Ovary (tissue), 9 donors: ENCODE data around the gene BID. TPM values are rescaled to one million over a fixed set of nuclear protein-coding genes. Genes with fewer than 3 reads are reported as not detected.

Experiments
- DNase-seq, 5 donors: peaks; one replicate each; pipeline ENCODE4 v3.0.0-alpha.2; 2019 to 2020
- H3K27ac ChIP-seq, 2 donors: fragments of 200-600 bp; one replicate each; pipeline versions ENCODE4 v1.5.1 to v1.8.0; 2019 to 2022
- H3K27me3 ChIP-seq: fragments of 200-600 bp; one replicate; pipeline ENCODE4 v1.8.0; 2022
- H3K36me3 ChIP-seq: fragments of 200-600 bp; sonication (generic); one replicate; pipeline ENCODE4 v1.5.1; 2019
- H3K4me1 ChIP-seq: one replicate; pipeline ENCODE4 v1.8.1; 2013; ENCODE audit warnings: mild to moderate bottlenecking, moderate library complexity; ENCODE audit not compliant: insufficient read depth
- H3K4me3 ChIP-seq: fragments of 200-600 bp; sonication (generic); one replicate; pipeline ENCODE4 v1.5.1; 2017
- H3K9me3 ChIP-seq, 2 donors: fragments of 200-600 bp in 1 of 2; sonication (generic) in 1 of 2; one replicate each; pipeline versions ENCODE4 v1.5.1 to v1.8.1; 2013 to 2019; ENCODE audit warnings: mild to moderate bottlenecking in 1 of 2, moderate library complexity in 1 of 2
- CTCF ChIP-seq, 3 donors: fragments of 450-650 bp in 2 of 3; fragments of 200-600 bp in 1 of 3; IDR thresholded peaks; one replicate each; pipeline versions ENCODE4 v1.5.1 to v1.8.0; 2016 to 2022; ENCODE audit warnings: antibody characterized with exemption in 3 of 3, mild to moderate bottlenecking in 1 of 3
- EP300 ChIP-seq: sonication (generic); formaldehyde crosslinking; IDR thresholded peaks from one replicate; pipeline ENCODE4 v1.6.1; 2017; ENCODE audit warnings: antibody characterized with exemption
- POLR2A ChIP-seq: fragments of 450-650 bp; IDR thresholded peaks from one replicate; pipeline ENCODE4 v1.6.1; 2017; ENCODE audit warnings: antibody characterized with exemption, mild to moderate bottlenecking, moderate library complexity
- WGBS, 3 donors: extraction: QIAGEN DNeasy Blood & Tissue Kit in 1 of 3; methylation state at CpG; one replicate each; pipeline versions ENCODE4 v1.1.5 to v1.1.7; 2013 to 2017; 5-methylcytosine and 5-hydroxymethylcytosine counted together
- intact Hi-C, 4 donors: fragments of 100-400 bp; cut with DNase I; formaldehyde crosslinking; loops; one replicate each; pipeline versions ENCODE4 v1.11.0 to v1.15.1; 2022 to 2023
- polyA plus RNA-seq, 2 donors: library from polyadenylated mRNA; stranded (reverse); fragments of 200-250 nt in 1 of 2; fragments of 350-450 nt in 1 of 2; fragmentation: Illumina TruSeq in 1 of 2; extraction: RNeasy Lipid Tissue Mini Kit (QIAGEN cat#74804) in 1 of 2; gene quantifications; one replicate each; pipeline ENCODE4 v1.2.3, GENCODE V29; 2013 to 2014
- total RNA-seq, 7 donors: library from RNA; depleted of rRNA in 2 of 7; stranded (reverse); fragments of >200 nt in 2 of 7; fragmentation: NEBNext Ultra II Directional in 3 of 7; extraction: Animal tissue kit (Norgen Biotek cat#: 25700) in 3 of 7; gene quantifications; one replicate each; pipeline versions ENCODE4 v1.1.0 to v1.2.4, GENCODE V29; 2016 to 2023
- donor health status: DM: no; HTN: no; CAD: no; lungs with moderate emphysema.
- donor health status: DM: no; HTN: no; CAD: no.
- donor health status: Bipolar disorder and iron deficiency.
- donor health status: DM: yes; HTN: yes; CAD: no.
- donor health status: DM: no; HTN: no; CAD: no.
- donor health status: DM: yes; HTN: yes; CAD: no.

The BID gene
- total and polyA plus RNA-seq, 9 donors, result 3.2 to 13.8 (median 6.1) TPM

GRCh38 chr22:17814084-17814483 lies 39.8 kb upstream of the BID start:
- Histone ChIP-seq H3K9me3 (no peaks in the 10 kb centered on the region), H3K36me3 (no peaks in the 10 kb centered on the region), H3K4me3 (no peak overlapping the region), H3K27ac (no peak overlapping the region), H3K4me1 (no peaks in the 10 kb centered on the region), H3K27me3 (no peaks in the 10 kb centered on the region)
- no peak for TF ChIP-seq EP300
- intact Hi-C loops, result no loop called here
- no peak for DNase-seq
- 82 to 86% (median 84%) methylated on average over 6 of the region's 6 CpGs for WGBS, 3 donors

DNA sequence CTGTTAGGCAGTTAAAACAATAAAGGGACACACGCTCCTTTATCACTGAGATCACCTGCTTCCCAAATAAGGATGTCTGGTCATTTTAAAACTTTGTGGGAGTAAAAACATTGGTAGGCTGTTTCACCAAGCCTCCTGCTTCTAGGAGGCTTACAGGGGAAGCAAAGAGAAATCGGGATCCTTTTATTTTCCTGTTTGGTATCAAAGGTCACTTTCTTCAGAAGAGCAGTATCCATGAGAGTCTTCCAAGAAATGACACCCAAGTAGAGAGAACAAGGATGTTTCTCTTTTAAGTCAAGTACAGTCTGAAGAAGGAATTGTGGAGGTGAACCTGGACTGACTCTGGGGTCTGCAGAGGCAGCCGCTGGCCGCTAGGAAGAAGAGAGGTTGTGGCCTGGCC lies 36.9 kb upstream of the BID start:
- DNase-seq, result no peak
- Histone ChIP-seq H3K27ac (no peak overlapping the region), H3K9me3 (no peaks in the 10 kb centered on the region), H3K27me3 (no peaks in the 10 kb centered on the region), H3K36me3 (peaks cover 2% of the 10 kb centered on the region), H3K4me3 (no peak overlapping the region), H3K4me1 (no peaks in the 10 kb centered on the region)
- TF ChIP-seq CTCF (IDR thresholded peaks at IDR 0.05) (no peak), POLR2A (no peak), EP300 (no peak)
- intact Hi-C loops, result no loop called here
- 62 to 78% (median 70%) methylated on average over 4 of the region's 4 CpGs for WGBS, 3 donors

GRCh38 chr22:17810570-17811116 lies 36.4 kb upstream of the BID start:
- H3K4me1 ChIP-seq, result no peaks in the 10 kb centered on the region
- no peak overlapping the region for H3K4me3 ChIP-seq
- peaks cover 2% of the 10 kb centered on the region for H3K36me3 ChIP-seq
- DNase-seq, result no peak
- H3K9me3 ChIP-seq, result no peaks in the 10 kb centered on the region
- WGBS, 3 donors, result 85 to 90% (median 89%) methylated on average over 12 of the region's 12 CpGs
- H3K27me3 ChIP-seq, result no peaks in the 10 kb centered on the region
- no peak overlapping the region for H3K27ac ChIP-seq
- no peak for TF ChIP-seq CTCF (IDR thresholded peaks at IDR 0.05)
- TF ChIP-seq EP300, result no peak
- no peak for TF ChIP-seq POLR2A
- intact Hi-C loops, result no loop called here

DNA sequence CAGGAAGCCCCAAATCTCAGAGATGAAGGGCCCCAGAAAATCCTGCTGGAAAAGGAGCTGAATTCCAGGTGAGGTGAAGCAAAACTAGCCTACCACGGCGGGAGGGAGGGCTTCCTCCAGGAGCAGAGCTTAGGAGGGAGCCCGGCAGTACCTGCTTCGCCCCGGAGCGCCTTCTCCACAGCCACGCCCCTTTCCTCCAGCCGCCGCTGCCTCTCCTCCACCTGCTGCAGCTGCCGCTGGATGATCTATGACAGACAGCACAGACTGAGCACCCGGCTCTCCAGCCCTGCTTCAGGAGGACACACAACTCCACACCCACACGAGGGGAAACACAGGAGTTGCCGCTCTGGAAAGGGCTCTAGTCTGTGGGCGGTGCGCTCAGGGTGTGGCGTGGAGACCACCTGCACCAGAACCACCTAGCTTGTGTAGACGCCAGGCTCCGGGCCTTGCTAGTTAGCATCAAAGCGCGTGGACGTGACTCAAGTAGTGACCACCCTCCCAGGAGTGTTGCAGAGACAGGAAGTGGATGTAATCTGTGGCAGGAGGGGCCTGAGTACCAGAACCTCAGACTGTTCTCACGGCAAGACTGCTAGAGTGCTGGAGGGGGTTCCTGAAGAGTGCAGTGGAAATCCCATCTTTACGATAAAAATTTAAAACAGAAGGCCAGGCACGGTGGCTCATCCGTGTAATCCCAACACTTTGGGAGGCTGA lies 34.6 kb upstream of the BID start:
- Histone ChIP-seq H3K4me1 (no peaks in the 10 kb centered on the region), H3K9me3 (no peaks in the 10 kb centered on the region), H3K36me3 (peaks cover 2% of the 10 kb centered on the region), H3K27ac (no peak overlapping the region), H3K4me3 (no peak overlapping the region), H3K27me3 (no peaks in the 10 kb centered on the region)
- 76 to 85% (median 78%) methylated on average over 25 of the region's 25 CpGs for WGBS, 3 donors
- intact Hi-C loops, result no loop called here
- no peak for DNase-seq
- TF ChIP-seq POLR2A, result no peak
- TF ChIP-seq EP300, result no peak
- no peak for TF ChIP-seq CTCF (IDR thresholded peaks at IDR 0.05)
